ENCODE measurements around the gene FMO4.
A peak's percentile ranks its signal among the peaks of the same experiment; 100 is the strongest.
"Not testable (repeated sequence)": the region's sequence is repeated elsewhere in the genome, so short reads cannot be mapped to it uniquely, and the experiment has no call there.

Gene FMO4

DNA sequence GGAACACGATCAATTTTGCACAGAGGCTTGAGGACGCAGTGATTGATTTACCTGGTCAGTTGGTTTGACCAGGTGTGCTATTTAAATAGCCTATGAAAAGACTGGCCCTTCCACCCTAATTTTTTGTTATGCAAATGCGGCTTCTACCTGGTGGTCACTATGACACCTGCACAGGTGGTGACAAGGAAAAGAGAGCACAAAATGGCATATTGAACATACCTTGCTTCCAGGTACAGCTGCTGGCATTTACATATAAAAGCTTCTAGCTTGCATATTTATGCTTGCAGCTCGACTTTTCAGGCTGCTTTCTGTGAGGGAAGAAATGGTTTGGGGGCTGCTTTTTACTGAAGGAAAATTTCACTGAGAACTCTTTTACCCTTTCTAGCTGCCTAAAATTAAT is 15.3 kb upstream of the FMO4 start:
- H3K27ac Mint-ChIP-seq, result no peak overlapping the region
- DNase-seq, result no peak
- peaks cover 21 to 29% of the 10 kb centered on the region in 2 donors for H3K9me3 Mint-ChIP-seq
- peaks cover 11 to 32% of the 10 kb centered on the region in 2 donors for H3K36me3 Mint-ChIP-seq
- peaks cover 6 to 9% of the 10 kb centered on the region in 2 donors for H3K4me1 Mint-ChIP-seq
- peaks cover 17 to 21% of the 10 kb centered on the region in 2 donors for H3K27me3 Mint-ChIP-seq
- ATAC-seq (replicated peaks), result no peak
- no peak overlapping the region for H3K4me3 Mint-ChIP-seq

GRCh38 chr1:171299342-171299741 is 14.6 kb upstream of the FMO4 start:
- DNase-seq (no peak), ATAC-seq (replicated peaks) (no peak)
- peaks cover 6 to 11% of the 10 kb centered on the region in 2 donors for H3K4me1 Mint-ChIP-seq
- no peak overlapping the region for H3K27ac Mint-ChIP-seq
- H3K36me3 Mint-ChIP-seq, result peaks cover 11 to 32% of the 10 kb centered on the region in 2 donors
- H3K27me3 Mint-ChIP-seq, result peaks cover 18 to 21% of the 10 kb centered on the region in 2 donors
- peaks cover 21 to 29% of the 10 kb centered on the region in 2 donors for H3K9me3 Mint-ChIP-seq
- no peak overlapping the region for H3K4me3 Mint-ChIP-seq

GRCh38 chr1:171300401-171300800 is 13.6 kb upstream of the FMO4 start:
- ATAC-seq (replicated peaks) (no peak), DNase-seq (no peak)
- peaks cover 6 to 15% of the 10 kb centered on the region in 2 donors for H3K4me1 Mint-ChIP-seq
- H3K27ac Mint-ChIP-seq, result no peak overlapping the region
- peaks cover 21 to 22% of the 10 kb centered on the region in 2 donors for H3K27me3 Mint-ChIP-seq
- peaks cover 24 to 33% of the 10 kb centered on the region in 2 donors for H3K9me3 Mint-ChIP-seq
- peaks cover 11 to 32% of the 10 kb centered on the region in 2 donors for H3K36me3 Mint-ChIP-seq
- no peak overlapping the region for H3K4me3 Mint-ChIP-seq

DNA sequence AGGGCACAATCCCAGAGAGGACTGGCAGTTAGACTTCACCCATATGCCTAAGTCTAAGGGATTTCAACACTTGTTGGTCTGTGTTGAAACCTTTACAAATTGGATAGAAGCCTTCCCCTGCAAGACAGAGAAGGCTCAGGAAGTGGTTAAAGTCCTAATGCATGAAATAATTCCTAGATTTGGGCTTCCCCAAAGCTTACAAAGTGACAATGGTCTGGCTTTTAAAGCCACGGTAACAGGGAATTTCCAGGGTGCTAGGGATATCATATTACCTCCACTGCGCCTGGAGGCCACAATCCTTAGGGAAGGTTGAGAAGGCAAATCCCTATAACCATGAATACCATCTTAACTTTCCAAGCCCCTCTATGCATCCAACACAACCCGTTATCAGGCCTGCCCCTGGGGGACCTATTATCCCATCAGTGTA is 3.3 kb upstream of the FMO4 start:
- Mint-ChIP-seq H3K27ac (no peak overlapping the region), H3K4me1 (peaks cover 7 to 17% of the 10 kb centered on the region in 2 donors), H3K4me3 (no peak overlapping the region), H3K9me3 (peaks cover 0 to under 1% of the 10 kb centered on the region in 2 donors), H3K27me3 (no peaks in the 10 kb centered on the region), H3K36me3 (no peaks in the 10 kb centered on the region)
- ATAC-seq (replicated peaks) (no peak), DNase-seq (no peak)

DNA sequence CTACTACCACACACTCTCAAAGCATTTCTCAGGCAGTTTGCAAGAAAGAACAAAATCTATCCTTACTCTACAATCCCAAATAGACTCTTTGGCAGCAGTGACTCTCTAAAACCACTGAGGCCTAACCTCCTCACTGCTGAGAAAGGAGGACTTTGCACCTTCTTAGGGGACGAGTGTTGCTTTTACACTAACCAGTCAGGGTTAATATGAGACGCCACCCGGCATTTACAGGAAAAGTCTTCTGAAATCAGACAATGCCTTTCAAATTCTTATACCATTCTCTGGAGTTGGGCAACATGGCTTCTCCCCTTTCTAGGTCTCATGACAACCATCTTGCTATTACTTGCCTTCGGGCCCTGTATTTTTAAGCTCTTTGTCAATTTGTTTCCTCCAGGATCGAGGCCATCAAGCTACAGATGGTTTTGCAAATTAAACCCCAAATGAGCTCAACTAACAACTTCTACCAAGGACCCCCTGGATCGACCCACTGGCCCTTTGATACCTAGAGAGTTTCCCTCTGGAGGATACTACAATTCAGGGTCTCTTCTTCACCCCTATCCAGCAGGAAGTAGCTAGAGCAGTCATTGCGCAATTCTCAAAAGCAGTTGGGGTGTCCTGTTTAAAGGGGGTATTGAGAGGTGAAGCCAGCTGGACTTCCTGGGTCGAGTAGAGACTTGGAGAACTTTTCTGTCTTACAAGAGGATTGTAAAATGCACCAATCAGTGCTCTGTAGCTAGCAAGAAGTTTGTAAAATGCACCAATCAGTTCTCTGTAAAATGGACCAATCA is 2.0 kb upstream of the FMO4 start:
- no peaks in the 10 kb centered on the region for H3K36me3 Mint-ChIP-seq
- H3K9me3 Mint-ChIP-seq, result no peaks in the 10 kb centered on the region
- no peak overlapping the region for H3K27ac Mint-ChIP-seq
- ATAC-seq (replicated peaks) (no peak), DNase-seq (no peak)
- H3K4me3 Mint-ChIP-seq, result no peak overlapping the region
- H3K27me3 Mint-ChIP-seq, result no peaks in the 10 kb centered on the region
- peaks cover 7 to 17% of the 10 kb centered on the region in 2 donors for H3K4me1 Mint-ChIP-seq

DNA sequence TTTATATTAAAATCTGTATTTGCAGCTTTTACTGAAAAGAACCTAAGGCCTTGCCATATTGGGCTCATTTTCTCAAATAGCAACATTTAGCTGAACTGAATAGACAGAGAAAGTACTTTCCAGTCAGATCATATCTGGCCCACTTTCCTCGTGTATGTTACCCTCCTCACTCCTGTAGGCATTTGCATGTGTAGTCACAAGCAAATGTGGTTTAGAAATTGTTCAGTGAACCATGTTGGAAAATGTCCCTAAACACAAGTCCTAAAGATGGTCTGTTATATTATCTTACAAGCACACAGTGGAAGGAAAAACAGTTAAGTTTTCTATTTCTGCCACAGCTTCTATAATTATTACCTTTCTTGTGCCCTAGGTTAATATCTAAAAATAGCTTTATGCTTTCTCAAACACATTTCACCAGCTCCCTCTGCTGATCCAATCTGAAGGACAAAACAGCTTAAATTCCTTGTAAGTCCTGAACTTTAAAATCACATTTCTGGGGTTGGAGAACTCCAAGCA is 606 bp upstream of the FMO4 start:
- DNase-seq, result no peak
- no peaks in the 10 kb centered on the region for H3K9me3 Mint-ChIP-seq
- H3K4me1 Mint-ChIP-seq, result peaks cover 7 to 17% of the 10 kb centered on the region in 2 donors
- H3K36me3 Mint-ChIP-seq, result peaks cover 5 to 6% of the 10 kb centered on the region in 2 donors
- no peaks in the 10 kb centered on the region for H3K27me3 Mint-ChIP-seq
- H3K4me3 Mint-ChIP-seq, result peak overlapping the region; percentile 80 to 83
- H3K27ac Mint-ChIP-seq, result peak overlapping the region; percentile 90
- ATAC-seq (replicated peaks), result peak; percentile 78 to 79

DNA sequence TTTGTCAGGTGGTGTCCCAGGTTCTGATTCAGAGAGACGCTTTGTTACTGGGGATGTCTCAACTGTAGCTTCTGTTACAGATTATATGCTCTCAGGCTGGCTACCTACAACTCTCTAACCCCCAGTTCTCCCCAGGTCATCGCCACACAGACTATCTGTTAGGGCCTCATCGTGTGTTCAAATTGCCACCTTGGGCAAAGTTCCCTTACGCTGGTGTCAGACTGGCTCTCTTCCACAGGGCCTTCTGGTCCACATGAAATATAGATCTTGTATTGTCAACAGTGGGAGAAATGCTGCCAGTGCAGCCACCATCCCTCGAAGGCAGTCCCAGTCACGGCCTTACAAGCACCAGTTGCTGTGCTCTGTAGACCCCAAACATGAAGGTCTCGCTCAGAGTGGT is 15.3 kb downstream of the FMO4 start:
- H3K9me3 Mint-ChIP-seq, result no peaks in the 10 kb centered on the region
- H3K4me3 Mint-ChIP-seq, result no peak overlapping the region
- DNase-seq, result no peak
- H3K36me3 Mint-ChIP-seq, result peaks cover 10 to 20% of the 10 kb centered on the region in 2 donors
- H3K27me3 Mint-ChIP-seq, result no peaks in the 10 kb centered on the region
- no peak for ATAC-seq (replicated peaks)
- H3K4me1 Mint-ChIP-seq, result no peaks in the 10 kb centered on the region
- H3K27ac Mint-ChIP-seq, result no peak overlapping the region

DNA sequence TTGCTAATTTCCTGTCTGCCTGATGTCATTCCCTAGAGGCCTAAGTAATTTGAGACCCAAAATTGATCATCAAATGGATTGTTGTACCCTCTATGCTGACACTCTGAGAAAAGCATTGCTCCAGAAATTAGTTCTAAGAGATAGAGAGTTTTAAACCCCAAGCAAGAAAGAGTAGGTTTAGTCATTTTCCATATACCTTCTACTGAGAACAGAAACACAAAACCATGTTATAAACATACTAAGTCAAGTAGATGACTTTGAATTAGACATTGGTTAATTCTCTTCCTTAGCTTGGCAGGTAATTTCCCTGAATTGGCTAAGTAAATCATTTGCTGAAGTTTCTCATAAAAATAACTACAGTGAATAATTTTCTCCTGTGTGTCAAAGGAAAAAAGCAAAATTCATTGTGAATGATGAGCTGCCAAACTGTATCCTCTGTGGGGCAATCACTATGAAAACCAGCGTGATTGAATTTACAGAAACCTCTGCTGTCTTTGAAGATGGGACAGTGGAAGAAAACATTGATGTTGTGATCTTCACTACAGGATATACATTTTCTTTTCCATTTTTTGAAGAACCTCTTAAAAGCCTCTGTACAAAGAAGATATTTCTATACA is 20.1 kb downstream of the FMO4 start:
- no peak overlapping the region for H3K4me3 Mint-ChIP-seq
- no peaks in the 10 kb centered on the region for H3K9me3 Mint-ChIP-seq
- no peaks in the 10 kb centered on the region for H3K27me3 Mint-ChIP-seq
- H3K36me3 Mint-ChIP-seq, result peaks cover 21 to 22% of the 10 kb centered on the region in 2 donors
- H3K27ac Mint-ChIP-seq, result no peak overlapping the region
- DNase-seq, result no peak
- no peak for ATAC-seq (replicated peaks)
- H3K4me1 Mint-ChIP-seq, result no peaks in the 10 kb centered on the region

GRCh38 chr1:171335964-171336363 is 22.0 kb downstream of the FMO4 start:
- H3K36me3 Mint-ChIP-seq, result peaks cover 14 to 15% of the 10 kb centered on the region in 2 donors
- H3K27me3 Mint-ChIP-seq, result no peaks in the 10 kb centered on the region
- DNase-seq (no peak), ATAC-seq (replicated peaks) (no peak)
- H3K4me3 Mint-ChIP-seq, result no peak overlapping the region
- H3K4me1 Mint-ChIP-seq, result no peaks in the 10 kb centered on the region
- no peak overlapping the region for H3K27ac Mint-ChIP-seq
- H3K9me3 Mint-ChIP-seq, result no peaks in the 10 kb centered on the region

DNA sequence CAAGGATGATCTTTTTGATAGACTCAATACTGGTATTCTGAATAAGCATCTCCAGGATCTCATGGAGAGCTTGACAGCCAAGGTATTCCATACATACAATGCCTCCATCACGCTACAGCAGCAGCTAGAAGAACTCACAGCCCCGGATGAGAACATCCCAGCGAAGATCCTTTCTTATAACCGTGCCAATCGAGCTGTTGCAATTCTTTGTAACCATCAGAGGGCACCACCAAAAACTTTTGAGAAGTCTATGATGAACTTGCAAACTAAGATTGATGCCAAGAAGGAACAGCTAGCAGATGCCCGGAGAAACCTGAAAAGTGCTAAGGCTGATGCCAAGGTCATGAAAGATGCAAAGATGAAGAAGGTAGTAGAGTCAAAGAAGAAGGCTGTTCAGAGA is 25.4 kb downstream of the FMO4 start:
- H3K4me3 Mint-ChIP-seq; H3K9me3 Mint-ChIP-seq; H3K27me3 Mint-ChIP-seq; H3K27ac Mint-ChIP-seq; ATAC-seq (replicated peaks); DNase-seq; H3K4me1 Mint-ChIP-seq: not testable (repeated sequence)
- peaks cover 17 to 30% of the 10 kb centered on the region in 2 donors for H3K36me3 Mint-ChIP-seq

- no peak overlapping the region for H3K4me3 Mint-ChIP-seq
- H3K27me3 Mint-ChIP-seq, result no peaks in the 10 kb centered on the region
- peaks cover 15 to 25% of the 10 kb centered on the region in 2 donors for H3K36me3 Mint-ChIP-seq
- no peaks in the 10 kb centered on the region for H3K4me1 Mint-ChIP-seq
- peaks cover 7 to 20% of the 10 kb centered on the region in 2 donors for H3K9me3 Mint-ChIP-seq
- ATAC-seq (replicated peaks) (no peak), DNase-seq (no peak)
- no peak overlapping the region for H3K27ac Mint-ChIP-seq
Observed at GRCh38 chr1:171343727-171344472, 29.9 kb downstream of the FMO4 start.

- peaks cover 0 to under 1% of the 10 kb centered on the region in 2 donors for H3K27me3 Mint-ChIP-seq
- H3K4me3 Mint-ChIP-seq, result no peak overlapping the region
- ATAC-seq (replicated peaks), result no peak
- no peaks in the 10 kb centered on the region for H3K4me1 Mint-ChIP-seq
- H3K27ac Mint-ChIP-seq, result no peak overlapping the region
- H3K36me3 Mint-ChIP-seq, result peaks cover 15 to 23% of the 10 kb centered on the region in 2 donors
- no peak for DNase-seq
- H3K9me3 Mint-ChIP-seq, result peaks cover 7 to 20% of the 10 kb centered on the region in 2 donors
Observed at GRCh38 chr1:171344473-171344820, 30.5 kb downstream of the FMO4 start.

- Mint-ChIP-seq H3K9me3 (peaks cover 9 to 20% of the 10 kb centered on the region in 2 donors), H3K4me1 (no peaks in the 10 kb centered on the region), H3K4me3 (no peak overlapping the region), H3K36me3 (peaks cover 15 to 22% of the 10 kb centered on the region in 2 donors), H3K27me3 (peaks cover 3 to 5% of the 10 kb centered on the region in 2 donors), H3K27ac (no peak overlapping the region)
- no peak for ATAC-seq (replicated peaks)
- no peak for DNase-seq
Observed at GRCh38 chr1:171345536-171345935, 31.6 kb downstream of the FMO4 start.

- H3K4me1 Mint-ChIP-seq, result no peaks in the 10 kb centered on the region
- H3K9me3 Mint-ChIP-seq, result peaks cover 12 to 16% of the 10 kb centered on the region in 2 donors
- H3K27me3 Mint-ChIP-seq, result peaks cover 3 to 5% of the 10 kb centered on the region in 2 donors
- no peak overlapping the region for H3K27ac Mint-ChIP-seq
- no peak for DNase-seq
- no peak overlapping the region for H3K4me3 Mint-ChIP-seq
- no peak for ATAC-seq (replicated peaks)
- H3K36me3 Mint-ChIP-seq, result peaks cover 12 to 14% of the 10 kb centered on the region in 2 donors
Observed at GRCh38 chr1:171346881-171347280, 32.9 kb downstream of the FMO4 start.
